C4-2B (cell line): ENCODE measurements around the gene ADAMTS19.

Source experiments
- CTCF ChIP-seq: fragments of 450-650 bp; conservative IDR thresholded peaks from 2 replicates; pipeline ENCODE4 v1.5.1; 2017; ENCODE audit warnings: mild to moderate bottlenecking
- ZFX ChIP-seq: fragments of 450-650 bp; IDR thresholded peaks from 2 replicates; pipeline ENCODE4 v1.6.1; 2017

- TF ChIP-seq CTCF (no peak), ZFX (no peak)
These were observed 256.1 kb downstream of the ADAMTS19 start for GRCh38 chr5:129716235-129716634.
